ENCODE data around the gene AGR2. TPM values are rescaled to one million over a fixed set of nuclear protein-coding genes. Genes with fewer than 3 reads are reported as not detected.

Gene AGR2
- total RNA-seq, 1 donor from 2014 or later: not detected

GRCh38 chr7:16813232-16813616 lies 8.4 kb upstream of the AGR2 start:
- Mint-ChIP-seq H3K27ac (ENCODE audit: unreplicated experiment) (no peak overlapping the region), H3K4me3 (no peak overlapping the region), H3K36me3 (ENCODE audit: low read depth) (no peaks in the 10 kb centered on the region), H3K4me1 (peaks cover 6% of the 10 kb centered on the region), H3K27me3 (ENCODE audit: low read depth) (no peaks in the 10 kb centered on the region), H3K9me3 (peaks cover 2% of the 10 kb centered on the region)
- no peak for TF ChIP-seq CTCF (conservative IDR thresholded peaks at IDR 0.05)
- DNase-seq (ENCODE audit: low read depth, low spot score): no peak

- peaks cover 3% of the 10 kb centered on the region for H3K4me1 Mint-ChIP-seq
- no peaks in the 10 kb centered on the region for H3K27me3 Mint-ChIP-seq (ENCODE audit: low read depth)
- H3K9me3 Mint-ChIP-seq: no peaks in the 10 kb centered on the region
- DNase-seq (ENCODE audit: low read depth, low spot score): no peak
- H3K4me3 Mint-ChIP-seq: no peak overlapping the region
- TF ChIP-seq CTCF (conservative IDR thresholded peaks at IDR 0.05): no peak
- H3K36me3 Mint-ChIP-seq (ENCODE audit: low read depth): no peaks in the 10 kb centered on the region
- H3K27ac Mint-ChIP-seq (ENCODE audit: unreplicated experiment): no peak overlapping the region
Measured at GRCh38 chr7:16812542-16813231, 7.9 kb upstream of the AGR2 start.

- H3K4me1 Mint-ChIP-seq: no peaks in the 10 kb centered on the region
- TF ChIP-seq CTCF (conservative IDR thresholded peaks at IDR 0.05): no peak
- H3K27me3 Mint-ChIP-seq (ENCODE audit: low read depth): no peaks in the 10 kb centered on the region
- DNase-seq (ENCODE audit: low read depth, low spot score): no peak
- H3K9me3 Mint-ChIP-seq: no peaks in the 10 kb centered on the region
- no peak overlapping the region for H3K4me3 Mint-ChIP-seq
- no peaks in the 10 kb centered on the region for H3K36me3 Mint-ChIP-seq (ENCODE audit: low read depth)
- H3K27ac Mint-ChIP-seq (ENCODE audit: unreplicated experiment): no peak overlapping the region
Measured at GRCh38 chr7:16811551-16811950, 6.8 kb upstream of the AGR2 start.

- no peaks in the 10 kb centered on the region for H3K27me3 Mint-ChIP-seq (ENCODE audit: low read depth)
- no peak for DNase-seq (ENCODE audit: low read depth, low spot score)
- TF ChIP-seq CTCF (conservative IDR thresholded peaks at IDR 0.05): no peak
- no peak overlapping the region for H3K4me3 Mint-ChIP-seq
- H3K9me3 Mint-ChIP-seq: no peaks in the 10 kb centered on the region
- no peaks in the 10 kb centered on the region for H3K36me3 Mint-ChIP-seq (ENCODE audit: low read depth)
- no peaks in the 10 kb centered on the region for H3K4me1 Mint-ChIP-seq
- no peak overlapping the region for H3K27ac Mint-ChIP-seq (ENCODE audit: unreplicated experiment)
Measured at GRCh38 chr7:16810573-16810972, 5.8 kb upstream of the AGR2 start.

- H3K9me3 Mint-ChIP-seq: no peaks in the 10 kb centered on the region
- no peaks in the 10 kb centered on the region for H3K4me1 Mint-ChIP-seq
- no peaks in the 10 kb centered on the region for H3K36me3 Mint-ChIP-seq (ENCODE audit: low read depth)
- DNase-seq (ENCODE audit: low read depth, low spot score): no peak
- H3K4me3 Mint-ChIP-seq: no peak overlapping the region
- no peak overlapping the region for H3K27ac Mint-ChIP-seq (ENCODE audit: unreplicated experiment)
- no peaks in the 10 kb centered on the region for H3K27me3 Mint-ChIP-seq (ENCODE audit: low read depth)
- TF ChIP-seq CTCF (conservative IDR thresholded peaks at IDR 0.05): no peak
Measured at GRCh38 chr7:16810112-16810511, 5.3 kb upstream of the AGR2 start.
